Measurements from ENCODE around the gene DTNB.

DTNB gene

DNA sequence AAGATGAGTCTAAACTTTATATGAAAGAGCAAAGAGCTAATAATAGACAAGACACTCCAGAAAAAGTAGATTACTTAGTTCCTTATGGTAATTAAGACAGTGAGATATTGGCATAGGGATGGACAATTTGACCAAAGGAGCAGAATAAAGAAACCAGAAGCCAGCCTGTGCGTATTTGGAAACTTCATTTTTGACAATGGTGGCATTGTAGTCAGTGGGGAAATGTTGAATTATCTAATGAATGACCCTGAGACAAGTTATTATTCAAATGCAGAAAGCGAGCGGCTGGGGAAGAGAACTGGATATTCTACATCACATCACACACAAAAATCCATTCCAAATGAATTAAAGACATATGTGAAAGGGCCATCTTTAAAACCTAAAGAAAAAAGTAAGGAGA, 144.3 kb downstream of the DTNB start:
- TF ChIP-seq EGR1 (IDR thresholded peaks at IDR 0.05) = no peak
- TF ChIP-seq, protein P1, sequence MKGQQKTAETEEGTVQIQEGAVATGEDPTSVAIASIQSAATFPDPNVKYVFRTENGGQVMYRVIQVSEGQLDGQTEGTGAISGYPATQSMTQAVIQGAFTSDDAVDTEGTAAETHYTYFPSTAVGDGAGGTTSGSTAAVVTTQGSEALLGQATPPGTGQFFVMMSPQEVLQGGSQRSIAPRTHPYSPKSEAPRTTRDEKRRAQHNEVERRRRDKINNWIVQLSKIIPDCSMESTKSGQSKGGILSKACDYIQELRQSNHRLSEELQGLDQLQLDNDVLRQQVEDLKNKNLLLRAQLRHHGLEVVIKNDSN (IDR thresholded peaks at IDR 0.05) = no peak
- TF ChIP-seq, protein P2, sequence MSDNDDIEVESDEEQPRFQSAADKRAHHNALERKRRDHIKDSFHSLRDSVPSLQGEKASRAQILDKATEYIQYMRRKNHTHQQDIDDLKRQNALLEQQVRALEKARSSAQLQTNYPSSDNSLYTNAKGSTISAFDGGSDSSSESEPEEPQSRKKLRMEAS (IDR thresholded peaks at IDR 0.05) = no peak

DNA sequence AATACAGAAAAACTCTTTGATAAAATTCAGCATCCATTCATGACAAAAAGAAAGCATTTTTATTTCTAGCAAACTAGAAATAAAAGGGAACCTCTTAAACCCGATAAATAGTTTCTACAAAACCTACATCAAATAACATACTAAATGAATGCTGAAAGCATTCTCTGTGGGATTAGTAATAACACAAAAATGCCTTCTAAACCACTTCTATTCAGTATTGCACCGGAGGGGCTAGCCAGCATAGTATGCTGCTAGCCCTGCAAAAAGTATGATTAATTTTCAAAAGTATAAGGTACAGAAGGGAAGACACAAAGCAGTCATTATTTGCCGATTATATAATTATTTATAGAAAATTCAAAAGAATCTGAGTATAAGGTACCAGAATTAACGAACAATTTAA, 145.2 kb downstream of the DTNB start:
- TF ChIP-seq, protein P2 (IDR thresholded peaks at IDR 0.05) = no peak
- no peak for TF ChIP-seq FOXM1 (IDR thresholded peaks at IDR 0.05; ENCODE audit: borderline replicate concordance, low read depth)
- no peak for TF ChIP-seq ZBTB7A (IDR thresholded peaks at IDR 0.05; ENCODE audit: low read depth)
- no peak for TF ChIP-seq CEBPB (IDR thresholded peaks at IDR 0.05)
- TF ChIP-seq EGR1 (IDR thresholded peaks at IDR 0.05) = no peak
- TF ChIP-seq TAF1 (IDR thresholded peaks at IDR 0.05; ENCODE audit: low read depth) = no peak
- no peak for TF ChIP-seq TEAD4 (IDR thresholded peaks at IDR 0.05)
- TF ChIP-seq NFIC (IDR thresholded peaks at IDR 0.05) = no peak
- TF ChIP-seq RAD21 (IDR thresholded peaks at IDR 0.05; ENCODE audit: low read depth) = no peak
- no peak for TF ChIP-seq EP300 (IDR thresholded peaks at IDR 0.05; ENCODE audit: borderline replicate concordance)
- TF ChIP-seq, protein P3, sequence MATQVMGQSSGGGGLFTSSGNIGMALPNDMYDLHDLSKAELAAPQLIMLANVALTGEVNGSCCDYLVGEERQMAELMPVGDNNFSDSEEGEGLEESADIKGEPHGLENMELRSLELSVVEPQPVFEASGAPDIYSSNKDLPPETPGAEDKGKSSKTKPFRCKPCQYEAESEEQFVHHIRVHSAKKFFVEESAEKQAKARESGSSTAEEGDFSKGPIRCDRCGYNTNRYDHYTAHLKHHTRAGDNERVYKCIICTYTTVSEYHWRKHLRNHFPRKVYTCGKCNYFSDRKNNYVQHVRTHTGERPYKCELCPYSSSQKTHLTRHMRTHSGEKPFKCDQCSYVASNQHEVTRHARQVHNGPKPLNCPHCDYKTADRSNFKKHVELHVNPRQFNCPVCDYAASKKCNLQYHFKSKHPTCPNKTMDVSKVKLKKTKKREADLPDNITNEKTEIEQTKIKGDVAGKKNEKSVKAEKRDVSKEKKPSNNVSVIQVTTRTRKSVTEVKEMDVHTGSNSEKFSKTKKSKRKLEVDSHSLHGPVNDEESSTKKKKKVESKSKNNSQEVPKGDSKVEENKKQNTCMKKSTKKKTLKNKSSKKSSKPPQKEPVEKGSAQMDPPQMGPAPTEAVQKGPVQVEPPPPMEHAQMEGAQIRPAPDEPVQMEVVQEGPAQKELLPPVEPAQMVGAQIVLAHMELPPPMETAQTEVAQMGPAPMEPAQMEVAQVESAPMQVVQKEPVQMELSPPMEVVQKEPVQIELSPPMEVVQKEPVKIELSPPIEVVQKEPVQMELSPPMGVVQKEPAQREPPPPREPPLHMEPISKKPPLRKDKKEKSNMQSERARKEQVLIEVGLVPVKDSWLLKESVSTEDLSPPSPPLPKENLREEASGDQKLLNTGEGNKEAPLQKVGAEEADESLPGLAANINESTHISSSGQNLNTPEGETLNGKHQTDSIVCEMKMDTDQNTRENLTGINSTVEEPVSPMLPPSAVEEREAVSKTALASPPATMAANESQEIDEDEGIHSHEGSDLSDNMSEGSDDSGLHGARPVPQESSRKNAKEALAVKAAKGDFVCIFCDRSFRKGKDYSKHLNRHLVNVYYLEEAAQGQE (IDR thresholded peaks at IDR 0.05; ENCODE audit: low read depth) = no peak
- TF ChIP-seq, protein P1 (IDR thresholded peaks at IDR 0.05) = no peak
- no peak for TF ChIP-seq TCF12 (IDR thresholded peaks at IDR 0.05; ENCODE audit: low read depth)

DNA sequence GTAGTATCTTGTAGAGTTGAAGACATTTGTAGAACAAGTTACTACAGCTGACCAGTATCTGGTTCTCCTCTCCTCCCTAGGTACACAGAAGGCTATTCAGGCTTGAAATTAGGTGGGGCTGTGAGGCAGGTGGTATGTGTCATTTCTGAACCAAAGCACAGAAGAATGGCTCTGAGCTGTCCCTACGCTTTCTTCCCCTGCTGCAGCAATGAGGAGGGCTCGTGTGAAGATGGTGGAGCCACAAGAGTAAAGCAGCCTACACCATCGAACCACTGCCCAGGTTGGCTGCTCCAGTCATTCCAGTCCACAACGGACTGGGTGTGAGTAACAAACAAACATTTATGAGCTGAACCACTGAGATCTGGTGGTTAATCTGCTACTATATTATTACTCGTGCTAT, 148.9 kb downstream of the DTNB start:
- TF ChIP-seq RAD21 (IDR thresholded peaks at IDR 0.05; ENCODE audit: low read depth) (no peak), TEAD4 (IDR thresholded peaks at IDR 0.05) (no peak), CREB1 (IDR thresholded peaks at IDR 0.05; ENCODE audit: low read depth) (no peak), EGR1 (IDR thresholded peaks at IDR 0.05) (no peak)

DNA sequence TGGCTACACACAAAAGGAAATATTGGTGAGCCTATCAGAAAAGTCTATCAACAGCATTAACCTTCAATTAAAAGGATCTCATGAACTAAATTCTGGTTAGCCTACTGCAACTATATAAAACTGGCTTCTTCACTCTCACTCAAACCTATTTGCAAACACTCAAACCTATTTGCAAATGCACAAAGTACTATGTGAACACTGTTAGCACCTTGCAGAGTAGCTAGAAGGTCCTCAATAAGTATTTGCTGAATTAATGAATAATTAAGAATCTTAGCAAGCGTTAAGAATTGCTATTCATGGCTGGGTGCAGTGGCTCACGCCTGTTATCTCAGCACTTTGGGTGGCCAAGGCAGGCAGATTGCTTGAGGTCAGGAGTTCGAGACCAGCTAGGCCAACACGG, 150.3 kb downstream of the DTNB start:
- TF ChIP-seq, protein P1 (IDR thresholded peaks at IDR 0.05) = no peak
- no peak for TF ChIP-seq EP300 (IDR thresholded peaks at IDR 0.05; ENCODE audit: borderline replicate concordance)
- TF ChIP-seq, protein P3 (IDR thresholded peaks at IDR 0.05; ENCODE audit: low read depth) = no peak
- TF ChIP-seq TAF1 (IDR thresholded peaks at IDR 0.05; ENCODE audit: low read depth) = no peak
- TF ChIP-seq RAD21 (IDR thresholded peaks at IDR 0.05; ENCODE audit: low read depth) = no peak
- TF ChIP-seq TEAD4 (IDR thresholded peaks at IDR 0.05) = no peak
- no peak for TF ChIP-seq EGR1 (IDR thresholded peaks at IDR 0.05)
- no peak for TF ChIP-seq CREB1 (IDR thresholded peaks at IDR 0.05; ENCODE audit: low read depth)
- no peak for TF ChIP-seq YY1 (IDR thresholded peaks at IDR 0.05; ENCODE audit: low read depth)

DNA sequence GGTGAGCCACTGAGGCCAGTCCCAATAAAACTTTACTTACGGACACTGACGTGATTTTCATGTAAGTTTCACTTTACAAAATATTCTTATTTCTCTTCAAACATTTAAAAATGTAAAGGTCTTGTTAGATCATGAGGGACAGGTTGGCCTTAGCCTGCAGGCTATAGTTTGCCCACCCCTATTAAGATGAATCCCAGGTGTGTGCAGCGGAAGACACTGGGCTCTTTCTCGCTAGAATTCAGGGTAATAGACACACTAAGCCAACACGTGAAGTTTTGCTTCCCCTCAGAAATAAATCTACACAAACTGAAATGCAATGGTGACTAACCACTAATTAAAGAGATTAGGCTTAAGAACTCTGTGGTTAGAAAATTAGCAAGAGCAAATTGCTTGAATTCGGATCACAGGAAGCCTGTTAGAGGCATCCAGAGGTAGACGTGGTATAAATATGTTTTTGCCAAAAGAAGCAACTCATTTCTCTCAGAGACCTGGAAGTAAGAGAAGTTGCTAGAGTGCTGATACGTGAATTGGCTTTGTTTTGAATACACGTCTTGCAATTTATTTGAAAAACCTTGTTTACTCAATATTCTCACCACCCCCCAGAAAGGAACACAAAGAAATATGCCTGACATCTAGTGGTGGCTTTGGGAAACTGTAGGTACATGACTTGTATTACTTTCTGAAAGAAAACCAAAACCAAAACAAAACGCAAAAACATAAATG, 151.6 kb downstream of the DTNB start:
- TF ChIP-seq FOXM1 (IDR thresholded peaks at IDR 0.05; ENCODE audit: borderline replicate concordance, low read depth) (no peak), RAD21 (IDR thresholded peaks at IDR 0.05; ENCODE audit: low read depth) (peak; percentile 86), CREB1 (IDR thresholded peaks at IDR 0.05; ENCODE audit: low read depth) (no peak), TAF1 (IDR thresholded peaks at IDR 0.05; ENCODE audit: low read depth) (no peak), ZBTB7A (IDR thresholded peaks at IDR 0.05; ENCODE audit: low read depth) (no peak)
- TF ChIP-seq, protein P3 (IDR thresholded peaks at IDR 0.05; ENCODE audit: low read depth) = no peak
- TF ChIP-seq, protein P2 (IDR thresholded peaks at IDR 0.05) = no peak
- TF ChIP-seq, protein P1 (IDR thresholded peaks at IDR 0.05) = no peak
